Stimulated activated CD4-positive, alpha-beta T cell treated with anti-CD3 and anti-CD28 coated beads, Interleukin-15, amount 100 ng/mL, for 24 hours (primary cell): ENCODE results near the gene HSD17B8.
"Not testable (repeated sequence)": the region's sequence is repeated elsewhere in the genome, so short reads cannot be mapped to it uniquely, and the experiment has no call there.

Experiments used
- DNase-seq: peaks from one replicate; pipeline ENCODE4 v3.0.0-alpha.2; 2020

HSD17B8 gene

GRCh38 chr6:33207552-33208090, 3.2 kb downstream of the HSD17B8 start:
- DNase-seq, result peak; percentile 34

DNA sequence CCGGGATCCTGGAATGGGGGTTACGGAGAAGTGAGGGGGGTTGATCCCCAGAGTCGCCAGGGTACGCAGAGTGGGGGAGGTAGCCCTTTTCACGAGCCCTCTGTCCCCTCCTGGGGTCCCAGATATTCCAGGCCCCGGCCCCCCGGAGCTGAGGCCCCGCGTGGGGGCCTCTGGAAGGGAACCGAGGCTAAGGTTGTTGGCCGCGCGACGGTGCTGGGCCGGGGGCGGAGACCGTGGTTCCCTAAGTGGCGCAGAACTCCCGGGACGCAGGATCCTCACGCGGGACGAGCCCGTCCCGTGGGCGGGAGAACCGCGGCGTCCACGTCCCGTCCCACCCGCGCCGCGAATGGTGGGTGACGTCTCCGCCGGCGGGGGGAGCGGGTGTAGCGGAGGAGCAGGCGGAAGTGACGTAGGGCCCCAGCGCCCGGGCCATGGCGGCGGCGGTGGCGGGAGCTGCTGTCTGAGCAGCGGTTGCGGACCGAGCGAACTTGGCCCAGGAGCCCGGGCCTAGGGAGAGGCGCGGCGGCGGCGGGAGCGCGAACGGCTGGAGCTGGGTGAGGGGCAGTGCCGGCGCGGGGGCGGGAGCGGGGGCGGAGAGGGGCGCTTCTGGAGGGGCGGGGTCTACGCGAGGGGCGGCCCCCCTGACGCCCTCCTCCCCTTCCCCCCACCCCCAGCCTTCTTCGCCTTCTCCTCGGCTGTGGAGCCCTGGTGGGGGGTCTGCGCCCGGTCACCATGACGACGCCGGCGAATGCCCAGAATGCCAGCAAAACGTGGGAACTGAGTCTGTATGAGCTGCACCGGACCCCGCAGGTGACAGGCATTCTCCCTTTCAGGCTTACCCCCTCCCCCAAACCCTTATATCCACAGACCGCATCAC, 3.9 kb downstream of the HSD17B8 start, which contains the start of gene RING1:
Gene RING1 (plus strand): TSS at position 410 of the 877 bp plus-strand sequence. CDS start 323 bp downstream, at position 733.
- peak; percentile 91 for DNase-seq

DNA sequence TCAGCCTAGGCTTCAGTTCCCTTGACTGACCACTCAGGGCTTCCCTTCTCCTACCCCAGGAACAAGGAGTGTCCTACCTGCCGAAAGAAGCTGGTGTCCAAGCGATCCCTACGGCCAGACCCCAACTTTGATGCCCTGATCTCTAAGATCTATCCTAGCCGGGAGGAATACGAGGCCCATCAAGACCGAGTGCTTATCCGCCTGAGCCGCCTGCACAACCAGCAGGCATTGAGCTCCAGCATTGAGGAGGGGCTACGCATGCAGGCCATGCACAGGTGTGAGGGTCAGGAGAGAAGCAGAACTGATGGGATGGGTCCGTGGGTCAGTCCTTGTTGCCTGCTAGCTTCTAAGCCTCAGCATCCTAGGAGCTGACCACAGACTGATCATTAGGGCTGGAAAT, 5.4 kb downstream of the HSD17B8 start:
- no peak for DNase-seq

DNA sequence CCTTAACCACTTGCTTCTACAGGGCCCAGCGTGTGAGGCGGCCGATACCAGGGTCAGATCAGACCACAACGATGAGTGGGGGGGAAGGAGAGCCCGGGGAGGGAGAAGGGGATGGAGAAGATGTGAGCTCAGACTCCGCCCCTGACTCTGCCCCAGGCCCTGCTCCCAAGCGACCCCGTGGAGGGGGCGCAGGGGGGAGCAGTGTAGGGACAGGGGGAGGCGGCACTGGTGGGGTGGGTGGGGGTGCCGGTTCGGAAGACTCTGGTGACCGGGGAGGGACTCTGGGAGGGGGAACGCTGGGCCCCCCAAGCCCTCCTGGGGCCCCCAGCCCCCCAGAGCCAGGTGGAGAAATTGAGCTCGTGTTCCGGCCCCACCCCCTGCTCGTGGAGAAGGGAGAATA, 6.7 kb downstream of the HSD17B8 start:
- no peak for DNase-seq

- DNase-seq, result no peak
Observed at GRCh38 chr6:33211666-33212422, 7.4 kb downstream of the HSD17B8 start.

DNA sequence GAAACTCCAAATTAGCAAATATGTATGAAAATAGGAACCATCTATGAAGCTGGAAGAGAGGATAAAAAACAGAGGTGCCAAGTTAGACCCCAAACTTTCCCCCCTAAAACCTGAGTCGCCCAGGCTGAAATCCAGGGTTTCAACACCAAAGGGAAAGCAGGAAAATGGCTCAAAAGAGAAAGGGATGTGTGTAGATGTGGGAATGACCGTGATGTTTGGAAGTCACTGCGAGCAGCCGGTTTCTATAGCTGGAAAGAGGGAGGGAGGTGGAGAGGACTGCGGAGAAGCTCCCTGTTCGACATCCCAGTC, 8.4 kb downstream of the HSD17B8 start:
- DNase-seq, result no peak

- peak; percentile 39 for DNase-seq
Observed at GRCh38 chr6:33213166-33213988, 8.9 kb downstream of the HSD17B8 start.

DNA sequence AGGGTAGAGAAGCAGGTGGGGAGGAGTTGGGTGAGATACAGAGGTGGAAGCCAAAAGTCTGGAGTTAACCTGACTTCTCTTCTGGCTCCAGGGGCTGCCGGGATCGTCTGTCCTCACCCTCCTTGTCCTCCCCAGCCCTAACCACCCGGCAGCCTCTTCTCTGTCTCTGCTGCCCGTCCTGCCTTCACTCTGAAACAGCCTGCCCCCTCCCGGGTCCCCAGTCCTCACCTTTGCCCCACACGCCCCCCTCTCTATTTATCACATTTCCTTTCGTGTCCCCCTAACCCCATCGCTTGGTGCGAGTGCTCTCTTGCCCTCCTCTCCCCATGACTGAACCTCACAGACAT, 9.5 kb downstream of the HSD17B8 start:
- no peak for DNase-seq

DNA sequence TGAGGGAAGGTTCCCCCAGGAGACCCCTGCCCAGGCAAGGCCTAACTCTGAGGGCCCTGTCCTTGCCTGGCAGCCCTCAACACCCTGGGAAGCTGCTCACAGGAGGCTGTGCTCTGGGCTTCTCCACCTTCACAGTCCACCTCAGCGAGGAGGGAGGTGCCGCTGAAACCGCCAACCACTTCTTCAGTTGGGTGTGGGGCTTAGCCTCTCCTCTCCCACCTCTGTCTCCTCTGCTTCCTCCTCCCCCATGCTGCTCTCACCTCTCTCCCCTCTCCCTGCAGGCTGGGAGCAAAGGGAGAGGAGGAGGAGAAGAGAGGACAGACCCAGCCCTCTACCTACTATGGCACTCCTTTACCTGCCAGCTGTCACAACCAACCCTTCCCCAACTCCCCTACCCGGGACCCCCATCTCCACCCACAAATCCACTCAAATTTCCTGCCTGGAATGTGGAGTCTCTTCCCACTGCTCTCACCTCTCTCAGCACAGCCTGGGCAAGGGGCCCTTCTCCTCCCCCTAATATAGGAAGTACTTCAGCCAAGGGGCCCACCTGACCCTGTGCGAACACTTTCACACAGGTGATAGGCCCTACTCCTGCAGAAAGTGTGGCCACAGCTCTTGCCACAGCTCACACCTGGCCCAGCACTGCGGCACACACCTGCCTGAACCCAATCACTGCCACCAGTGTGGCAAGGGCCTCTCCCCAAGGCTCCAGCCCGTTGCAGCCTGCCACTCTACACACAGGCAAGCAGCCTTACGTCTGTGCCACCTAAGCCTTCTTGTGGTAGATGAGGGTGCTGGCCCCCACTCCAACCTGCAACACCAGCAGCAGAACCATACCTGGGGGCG, 11.0 kb downstream of the HSD17B8 start:
- no peak for DNase-seq

- no peak for DNase-seq
Observed at GRCh38 chr6:33216117-33216649, 11.7 kb downstream of the HSD17B8 start.

DNA sequence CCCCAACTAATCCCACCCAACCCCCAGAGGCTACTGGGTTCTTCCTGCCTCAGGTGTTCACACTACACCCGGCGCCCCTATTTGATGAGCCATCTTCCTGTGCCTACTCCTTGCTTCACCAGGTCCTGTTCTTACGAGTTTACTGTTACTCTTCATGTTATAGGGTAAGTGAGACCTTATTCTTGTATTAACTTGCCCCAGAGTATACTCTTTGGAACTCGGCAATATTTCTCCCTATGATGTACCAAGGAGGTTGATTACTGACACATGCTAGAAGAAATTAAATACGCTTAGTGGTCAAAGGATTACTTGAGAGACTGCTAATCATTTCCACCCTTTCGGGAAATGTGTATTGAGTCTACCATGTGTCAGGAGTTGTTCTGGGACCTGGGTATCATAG, 12.8 kb downstream of the HSD17B8 start:
- no peak for DNase-seq

- no peak for DNase-seq
Observed at GRCh38 chr6:33217681-33218080, 13.2 kb downstream of the HSD17B8 start.

GRCh38 chr6:33226503-33227120, 22.2 kb downstream of the HSD17B8 start:
- DNase-seq, result not testable (repeated sequence)

- no peak for DNase-seq
Observed at GRCh38 chr6:33235221-33235634, 30.8 kb downstream of the HSD17B8 start.

- DNase-seq, result no peak
Observed at GRCh38 chr6:33236328-33236727, 31.9 kb downstream of the HSD17B8 start.

- DNase-seq, result no peak
Observed at GRCh38 chr6:33236852-33237251, 32.4 kb downstream of the HSD17B8 start.

GRCh38 chr6:33237741-33238140, 33.3 kb downstream of the HSD17B8 start:
- no peak for DNase-seq

DNA sequence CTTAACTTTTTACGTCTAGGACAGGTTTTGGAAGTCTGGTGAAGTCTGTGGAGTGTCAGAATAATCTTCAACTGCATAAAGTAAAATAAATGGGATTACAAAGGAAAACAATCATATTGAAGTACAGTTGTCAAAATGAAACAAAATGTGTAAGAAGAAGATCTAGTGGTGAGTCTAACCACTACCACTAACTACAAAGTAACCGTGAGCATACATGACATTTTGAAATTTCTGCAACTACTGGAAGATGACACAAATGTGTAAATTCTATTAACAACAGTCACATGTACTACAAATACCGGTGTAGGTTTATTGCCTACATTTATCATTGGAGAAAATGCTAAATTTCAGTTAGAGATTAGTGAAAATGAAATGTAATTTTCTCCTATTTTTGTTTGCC, 37.5 kb downstream of the HSD17B8 start:
- no peak for DNase-seq

DNA sequence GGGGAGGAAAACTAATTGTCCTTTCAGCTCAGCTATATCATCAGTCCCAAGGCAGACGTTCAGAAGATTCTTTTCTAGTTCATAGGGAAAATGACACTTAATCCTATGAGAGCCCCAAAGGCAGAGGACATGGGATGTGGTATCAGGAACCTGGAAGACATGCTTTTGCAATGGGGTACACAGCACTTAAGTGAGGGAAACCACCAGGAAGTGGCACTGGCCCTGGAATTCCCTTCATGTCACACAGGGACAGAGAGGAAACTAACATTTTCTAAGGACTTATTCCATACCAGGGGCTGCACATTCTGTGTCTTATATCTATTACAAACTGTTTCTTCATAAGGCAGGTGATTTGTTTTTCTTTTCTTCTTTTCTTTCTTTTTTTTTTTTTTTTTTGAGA, 39.0 kb downstream of the HSD17B8 start:
- DNase-seq, result no peak

- peak; percentile 94 for DNase-seq
Observed at GRCh38 chr6:33247977-33248642, 43.7 kb downstream of the HSD17B8 start.

DNA sequence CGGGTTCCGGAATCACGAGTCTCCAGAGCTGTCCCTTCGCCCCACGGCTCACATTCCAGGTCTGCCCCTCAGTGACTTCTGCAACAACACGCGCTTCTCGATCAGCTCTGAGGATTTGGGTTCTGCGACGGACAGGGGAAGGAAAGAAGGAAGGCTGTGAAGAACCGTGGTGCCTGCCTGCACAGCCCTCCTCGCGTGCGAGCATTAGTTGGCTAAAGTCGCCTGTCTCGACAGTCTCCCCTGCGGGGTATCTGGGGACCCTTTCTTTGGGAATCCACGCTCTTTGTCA, 44.1 kb downstream of the HSD17B8 start:
- no peak for DNase-seq
